SK-N-SH (cell line): Measurements from ENCODE around the gene UBR7. TPM values are rescaled to one million over a fixed set of nuclear protein-coding genes. Genes with fewer than 3 reads are reported as not detected.

Experiments
- CTCF ChIA-PET: fragments of 300-600, 350-600 bp; formaldehyde crosslinking; extraction: SDS; loops from one replicate; lab custom pipeline; 2021; lab: Yijun Ruan, JAX
- POLR2A ChIA-PET: fragments of 350-600 bp; sonication (Branson Sonifier 250); formaldehyde crosslinking; extraction: SDS; loops from one replicate; lab custom pipeline; 2020; ENCODE audit warnings: antibody characterized with exemption, inconsistent platforms; lab: Yijun Ruan, JAX
- DNase-seq: peaks from one replicate; pipeline ENCODE4 v3.0.0; 2012
- H2AFZ ChIP-seq: fragments of 200-600 bp; sonication (generic); 2 replicates; pipeline ENCODE4 v1.8.1; 2016; ENCODE audit warnings: antibody characterized with exemption, mild to moderate bottlenecking, low read depth
- H3F3A ChIP-seq: fragments of 200-600 bp; sonication (generic); replicated peaks from 2 replicates; pipeline ENCODE3; 2016; ENCODE audit warnings: antibody characterized with exemption, mild to moderate bottlenecking; ENCODE audit not compliant: insufficient read depth
- H3K27ac ChIP-seq, 2 experiments: fragments of 200-500 bp in 1 of 2; fragments of 200-600 bp in 1 of 2; sonication (Bioruptor generic) in 1 of 2; sonication (generic), shearing (Covaris generic) in 1 of 2; 2 replicates each; pipeline versions ENCODE4 v1.5.1 to v1.6.1; 2014 to 2016; ENCODE audit warnings: low read depth in 2 of 2, inconsistent platforms in 1 of 2, low read length in 1 of 2, mild to moderate bottlenecking in 1 of 2, mixed read lengths in 1 of 2
- H3K27me3 ChIP-seq: fragments of 200-600 bp; sonication (generic), shearing (Covaris generic); 2 replicates; pipeline ENCODE4 v1.6.1; 2016; ENCODE audit warnings: mixed run types; ENCODE audit not compliant: insufficient read depth
- H3K36me3 ChIP-seq, 2 experiments: fragments of 200-500 bp in 1 of 2; fragments of 200-600 bp in 1 of 2; sonication (Bioruptor generic) in 1 of 2; sonication (generic) in 1 of 2; replicated peaks in 1 of 2; 2 replicates each; pipeline versions ENCODE3 to v1.5.1; 2014 to 2016; ENCODE audit warnings: low read length in 1 of 2, mild to moderate bottlenecking in 1 of 2; ENCODE audit not compliant: insufficient read depth in 2 of 2, control insufficient read depth in 1 of 2
- H3K4me1 ChIP-seq, 2 experiments: fragments of 200-500 bp in 1 of 2; fragments of 200-600 bp in 1 of 2; sonication (Bioruptor generic) in 1 of 2; sonication (generic), shearing (Covaris generic) in 1 of 2; 2 replicates each; pipeline versions ENCODE4 v1.5.1 to v1.6.1; 2014 to 2016; ENCODE audit warnings: low read depth in 1 of 2, low read length in 1 of 2, mixed run types in 1 of 2; ENCODE audit not compliant: insufficient read depth in 2 of 2, control insufficient read depth in 1 of 2
- H3K4me2 ChIP-seq: fragments of 200-600 bp; sonication (generic), shearing (Covaris generic); 2 replicates; pipeline ENCODE4 v1.6.1; 2017; ENCODE audit warnings: mixed run types
- H3K4me3 ChIP-seq, 2 experiments: fragments of 200-500 bp in 1 of 2; fragments of 200-600 bp in 1 of 2; sonication (Bioruptor generic) in 1 of 2; sonication (generic), shearing (Covaris generic) in 1 of 2; 2 replicates each; pipeline versions ENCODE4 v1.5.1 to v1.8.1; 2014 to 2016; ENCODE audit warnings: low read depth in 2 of 2, inconsistent platforms in 1 of 2, low read length in 1 of 2, mild to moderate bottlenecking in 1 of 2, mixed read lengths in 1 of 2, moderate library complexity in 1 of 2
- H3K79me2 ChIP-seq: fragments of 200-600 bp; sonication (generic); 2 replicates; pipeline ENCODE4 v1.8.1; 2017; ENCODE audit warnings: mild to moderate bottlenecking; ENCODE audit not compliant: insufficient read depth
- H3K9ac ChIP-seq: fragments of 200-600 bp; sonication (generic); 2 replicates; pipeline ENCODE4 v1.6.1; 2017; ENCODE audit warnings: mixed run types
- H3K9me2 ChIP-seq: fragments of 200-600 bp; sonication (generic); 2 replicates; pipeline ENCODE4 v1.6.1; 2017; ENCODE audit warnings: mixed run types
- H3K9me3 ChIP-seq: fragments of 200-600 bp; sonication (generic); 2 replicates; pipeline ENCODE4 v1.6.1; 2017; ENCODE audit warnings: mixed run types, mild to moderate bottlenecking, moderate library complexity
- H4K20me1 ChIP-seq: fragments of 200-600 bp; sonication (generic); 2 replicates; pipeline ENCODE4 v1.6.1; 2017; ENCODE audit warnings: mild to moderate bottlenecking, mixed run types; ENCODE audit not compliant: insufficient read depth
- CHD2 ChIP-seq: fragments of 150-350 bp; IDR thresholded peaks from 2 replicates; pipeline ENCODE4 v1.6.1; 2018; ENCODE audit warnings: low read length; ENCODE audit not compliant: partially characterized antibody
- ELF1 ChIP-seq: IDR thresholded peaks from 2 replicates; pipeline ENCODE4 v1.4.0; 2012
- EP300 ChIP-seq, 2 experiments: IDR thresholded peaks; 2 replicates each; pipeline versions ENCODE4 v1.4.0 to v1.6.1; 2012; ENCODE audit warnings: borderline replicate concordance in 1 of 2, low read depth in 1 of 2, low read length in 1 of 2
- FOSL2 ChIP-seq: IDR thresholded peaks from 2 replicates; pipeline ENCODE4 v1.4.0; 2012; ENCODE audit warnings: low read depth, mild to moderate bottlenecking, moderate library complexity, borderline replicate concordance
- FOXJ3 ChIP-seq: sonication (generic); formaldehyde crosslinking; IDR thresholded peaks from 2 replicates; pipeline ENCODE4 v1.5.1; 2020; ENCODE audit warnings: mild to moderate bottlenecking, missing genetic modification reagents
- FOXM1 ChIP-seq: IDR thresholded peaks from 2 replicates; pipeline ENCODE4 v1.4.0; 2012; ENCODE audit warnings: low read depth, mild to moderate bottlenecking
- GABPA ChIP-seq: IDR thresholded peaks from 2 replicates; pipeline ENCODE4 v1.4.0; 2012; ENCODE audit warnings: low read depth, mild to moderate bottlenecking
- MEF2A ChIP-seq: IDR thresholded peaks from 2 replicates; pipeline ENCODE4 v1.4.0; 2012; ENCODE audit warnings: low read depth, borderline replicate concordance
- MXI1 ChIP-seq: IDR thresholded peaks from 2 replicates; pipeline ENCODE4 v1.6.1; 2012; ENCODE audit warnings: mild to moderate bottlenecking, low read depth, low read length, improper control_type of control experiment
- RAD21 ChIP-seq: IDR thresholded peaks from 2 replicates; pipeline ENCODE4 v1.6.1; 2012; ENCODE audit warnings: mild to moderate bottlenecking, low read length
- RCOR1 ChIP-seq: fragments of 150-350 bp; IDR thresholded peaks from 2 replicates; pipeline ENCODE4 v1.6.1; 2017; ENCODE audit warnings: antibody characterized with exemption, low read length
- RFX5 ChIP-seq: IDR thresholded peaks from 2 replicates; pipeline ENCODE4 v1.6.1; 2012; ENCODE audit warnings: mild to moderate bottlenecking, improper control_type of control experiment, low read length
- SIN3A ChIP-seq: IDR thresholded peaks from 2 replicates; pipeline ENCODE4 v1.6.1; 2012; ENCODE audit warnings: low read depth, mild to moderate bottlenecking, low read length, moderate library complexity, borderline replicate concordance
- TAF1 ChIP-seq: IDR thresholded peaks from 2 replicates; pipeline ENCODE4 v1.6.1; 2012; ENCODE audit warnings: low read depth, mild to moderate bottlenecking, low read length, moderate library complexity, borderline replicate concordance
- TCF12 ChIP-seq: IDR thresholded peaks from 2 replicates; pipeline ENCODE4 v1.4.0; 2012
- USF2 ChIP-seq: fragments of 150-350 bp; IDR thresholded peaks from 2 replicates; pipeline ENCODE4 v1.6.1; 2017; ENCODE audit warnings: antibody characterized with exemption, low read length, low read depth, borderline replicate concordance
- YY1 ChIP-seq: IDR thresholded peaks from 2 replicates; pipeline ENCODE4 v1.4.0; 2012; ENCODE audit warnings: low read depth, mild to moderate bottlenecking
- WGBS: methylation state at CpG from one replicate; pipeline ENCODE4 v1.1.6; 2017; ENCODE audit warnings: low lambda C conversion rate; 5-methylcytosine and 5-hydroxymethylcytosine counted together
- polyA plus RNA-seq, 3 experiments: library from polyadenylated mRNA; depleted of rRNA; stranded (reverse); fragments of >200 nt; gene quantifications; 2 replicates each; pipeline ENCODE4 v1.2.3, GENCODE V29; 2012
- TF ChIP-seq, protein P1 (sequence below): fragments of 150-350 bp; IDR thresholded peaks from 2 replicates; pipeline ENCODE4 v1.6.1; 2016; ENCODE audit warnings: mild to moderate bottlenecking, low read depth, low read length
- TF ChIP-seq, protein P2 (sequence below): IDR thresholded peaks from 2 replicates; pipeline ENCODE4 v1.6.1; 2012; ENCODE audit warnings: mild to moderate bottlenecking, low read depth, low read length, moderate library complexity

Gene UBR7
- polyA plus RNA-seq, 1 of the 3 experiments (the other 2 are of a cell fraction) = 28.2 TPM

GRCh38 chr14:93245764-93246420 is 38.8 kb downstream of the UBR7 start:
- Histone ChIP-seq H3K4me3 (no peak overlapping the region), H3K9ac (no peak overlapping the region), H3K4me1 (no peaks in the 10 kb centered on the region), H3F3A (no peaks in the 10 kb centered on the region), H4K20me1 (no peaks in the 10 kb centered on the region), H3K4me2 (no peak overlapping the region), H3K36me3 (peaks cover 53 to 64% of the 10 kb centered on the region in 2 experiments), H2AFZ (no peak overlapping the region), H3K27me3 (no peaks in the 10 kb centered on the region), H3K79me2 (no peaks in the 10 kb centered on the region), H3K9me2 (no peaks in the 10 kb centered on the region), H3K27ac (no peak overlapping the region), H3K9me3 (no peaks in the 10 kb centered on the region)
- no peak for DNase-seq
- TF ChIP-seq RFX5 (no peak), EP300 (IDR thresholded peaks at IDR 0.05; ENCODE audit: borderline replicate concordance in 1 of 2, low read depth in 1 of 2, low read length in 1 of 2) (no peak), RCOR1 (no peak), FOXM1 (no peak), YY1 (no peak), SIN3A (no peak), ELF1 (no peak), MEF2A (no peak), TCF12 (no peak), TAF1 (no peak)
- CTCF ChIA-PET = no interaction called here
- POLR2A ChIA-PET = no interaction called here
- WGBS = 89% methylated on average over 10 of the region's 10 CpGs

- DNase-seq = no peak
- H3K9me3 ChIP-seq = no peaks in the 10 kb centered on the region
- no peaks in the 10 kb centered on the region for H3K9me2 ChIP-seq
- H3F3A ChIP-seq = no peaks in the 10 kb centered on the region
- H3K4me1 ChIP-seq = no peaks in the 10 kb centered on the region
- CTCF ChIA-PET = no interaction called here
- no peak overlapping the region for H3K4me3 ChIP-seq
- H3K27me3 ChIP-seq = no peaks in the 10 kb centered on the region
- TF ChIP-seq GABPA = no peak
- TF ChIP-seq SIN3A = no peak
- no peak for TF ChIP-seq ELF1
- TF ChIP-seq CHD2 = no peak
- TF ChIP-seq, protein P1, sequence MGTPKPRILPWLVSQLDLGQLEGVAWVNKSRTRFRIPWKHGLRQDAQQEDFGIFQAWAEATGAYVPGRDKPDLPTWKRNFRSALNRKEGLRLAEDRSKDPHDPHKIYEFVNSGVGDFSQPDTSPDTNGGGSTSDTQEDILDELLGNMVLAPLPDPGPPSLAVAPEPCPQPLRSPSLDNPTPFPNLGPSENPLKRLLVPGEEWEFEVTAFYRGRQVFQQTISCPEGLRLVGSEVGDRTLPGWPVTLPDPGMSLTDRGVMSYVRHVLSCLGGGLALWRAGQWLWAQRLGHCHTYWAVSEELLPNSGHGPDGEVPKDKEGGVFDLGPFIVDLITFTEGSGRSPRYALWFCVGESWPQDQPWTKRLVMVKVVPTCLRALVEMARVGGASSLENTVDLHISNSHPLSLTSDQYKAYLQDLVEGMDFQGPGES = no peak
- TF ChIP-seq RCOR1 = no peak
- TF ChIP-seq FOSL2 = no peak
- no peak for TF ChIP-seq MXI1
- no peak for TF ChIP-seq FOXJ3 (CRISPR knock-in tag)
- no peak for TF ChIP-seq USF2
- TF ChIP-seq, protein P2, sequence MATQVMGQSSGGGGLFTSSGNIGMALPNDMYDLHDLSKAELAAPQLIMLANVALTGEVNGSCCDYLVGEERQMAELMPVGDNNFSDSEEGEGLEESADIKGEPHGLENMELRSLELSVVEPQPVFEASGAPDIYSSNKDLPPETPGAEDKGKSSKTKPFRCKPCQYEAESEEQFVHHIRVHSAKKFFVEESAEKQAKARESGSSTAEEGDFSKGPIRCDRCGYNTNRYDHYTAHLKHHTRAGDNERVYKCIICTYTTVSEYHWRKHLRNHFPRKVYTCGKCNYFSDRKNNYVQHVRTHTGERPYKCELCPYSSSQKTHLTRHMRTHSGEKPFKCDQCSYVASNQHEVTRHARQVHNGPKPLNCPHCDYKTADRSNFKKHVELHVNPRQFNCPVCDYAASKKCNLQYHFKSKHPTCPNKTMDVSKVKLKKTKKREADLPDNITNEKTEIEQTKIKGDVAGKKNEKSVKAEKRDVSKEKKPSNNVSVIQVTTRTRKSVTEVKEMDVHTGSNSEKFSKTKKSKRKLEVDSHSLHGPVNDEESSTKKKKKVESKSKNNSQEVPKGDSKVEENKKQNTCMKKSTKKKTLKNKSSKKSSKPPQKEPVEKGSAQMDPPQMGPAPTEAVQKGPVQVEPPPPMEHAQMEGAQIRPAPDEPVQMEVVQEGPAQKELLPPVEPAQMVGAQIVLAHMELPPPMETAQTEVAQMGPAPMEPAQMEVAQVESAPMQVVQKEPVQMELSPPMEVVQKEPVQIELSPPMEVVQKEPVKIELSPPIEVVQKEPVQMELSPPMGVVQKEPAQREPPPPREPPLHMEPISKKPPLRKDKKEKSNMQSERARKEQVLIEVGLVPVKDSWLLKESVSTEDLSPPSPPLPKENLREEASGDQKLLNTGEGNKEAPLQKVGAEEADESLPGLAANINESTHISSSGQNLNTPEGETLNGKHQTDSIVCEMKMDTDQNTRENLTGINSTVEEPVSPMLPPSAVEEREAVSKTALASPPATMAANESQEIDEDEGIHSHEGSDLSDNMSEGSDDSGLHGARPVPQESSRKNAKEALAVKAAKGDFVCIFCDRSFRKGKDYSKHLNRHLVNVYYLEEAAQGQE = no peak
- TF ChIP-seq TCF12 = no peak
- TF ChIP-seq TAF1 = no peak
- TF ChIP-seq RAD21 = no peak
- TF ChIP-seq, all 33 proteins: peak for 0
- H2AFZ ChIP-seq = no peak overlapping the region
- POLR2A ChIA-PET = no interaction called here
- no peak overlapping the region for H3K4me2 ChIP-seq
- H3K27ac ChIP-seq = no peak overlapping the region
- H3K9ac ChIP-seq = no peak overlapping the region
- H3K79me2 ChIP-seq = no peaks in the 10 kb centered on the region
- no peaks in the 10 kb centered on the region for H4K20me1 ChIP-seq
- peaks cover 59 to 63% of the 10 kb centered on the region in 2 experiments for H3K36me3 ChIP-seq
These were observed 39.5 kb downstream of the UBR7 start for GRCh38 chr14:93246534-93246933.
